Activated CD4-positive, CD25-positive, alpha-beta regulatory T cell treated with anti-CD3 and anti-CD28 coated beads, Interleukin-2, amount 50 U/mL, for 24 hours (primary cell): ENCODE results near the gene EXOC6B.

ENCODE experiments used
- ATAC-seq, 2 donors: fragments of 150-1000 bp; cut with Tn5 transposase; one replicate each; pipeline ENCODE4 v1.10.0; 2021; ENCODE audit warnings: mild to moderate bottlenecking in 1 of 2, moderate library complexity in 1 of 2

Gene EXOC6B

DNA sequence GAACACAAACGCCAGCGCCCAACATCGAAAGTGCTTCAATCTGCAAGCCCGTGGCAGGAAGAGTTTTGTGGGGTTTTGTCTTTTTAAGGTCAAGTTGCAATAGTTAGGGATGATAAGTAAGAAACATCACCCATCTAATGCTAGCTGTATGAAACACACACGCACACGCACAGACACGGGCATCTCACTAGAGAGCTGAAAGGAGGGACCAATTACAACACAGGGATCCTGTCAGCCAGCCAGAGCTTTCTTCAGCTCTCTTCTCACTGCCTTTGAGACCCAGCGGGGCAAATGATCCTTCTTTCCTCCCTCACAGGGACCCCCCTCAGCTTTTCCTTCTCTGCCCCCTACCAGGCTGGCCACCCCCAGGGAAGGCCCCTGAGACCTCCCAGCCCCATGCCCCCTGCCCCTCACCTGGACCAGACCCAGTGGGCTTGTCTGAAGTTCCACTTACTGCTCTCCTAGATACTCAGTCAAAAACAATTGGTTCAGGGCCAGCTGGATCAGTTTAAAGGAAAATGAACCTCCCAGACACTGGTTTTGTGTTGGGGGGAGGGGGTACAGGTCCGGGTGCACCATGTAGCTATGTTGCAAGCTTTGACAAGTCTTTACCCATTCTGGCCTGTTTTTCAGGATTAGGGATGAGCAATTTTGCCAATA lies 696.0 kb downstream of the EXOC6B start:
- ATAC-seq = no peak

DNA sequence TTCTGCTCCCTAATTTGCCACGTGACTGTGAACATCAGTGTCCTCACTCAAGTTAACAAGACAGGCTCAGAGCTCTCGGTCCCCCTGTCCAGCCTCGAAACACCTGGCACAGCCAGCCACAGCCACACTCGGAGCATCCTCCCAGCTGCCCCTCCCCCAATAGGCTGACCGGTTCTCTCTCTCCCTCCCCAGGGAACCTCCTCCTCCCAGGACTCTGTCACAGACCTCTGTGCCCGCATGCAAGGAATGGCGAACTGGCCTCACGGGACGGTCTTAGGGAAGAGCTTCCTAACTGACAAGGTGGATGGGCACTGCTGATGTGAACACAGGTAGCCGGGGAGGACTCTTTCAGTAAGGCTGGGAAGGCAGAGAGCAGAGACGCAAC lies 697.0 kb downstream of the EXOC6B start:
- no peak for ATAC-seq

DNA sequence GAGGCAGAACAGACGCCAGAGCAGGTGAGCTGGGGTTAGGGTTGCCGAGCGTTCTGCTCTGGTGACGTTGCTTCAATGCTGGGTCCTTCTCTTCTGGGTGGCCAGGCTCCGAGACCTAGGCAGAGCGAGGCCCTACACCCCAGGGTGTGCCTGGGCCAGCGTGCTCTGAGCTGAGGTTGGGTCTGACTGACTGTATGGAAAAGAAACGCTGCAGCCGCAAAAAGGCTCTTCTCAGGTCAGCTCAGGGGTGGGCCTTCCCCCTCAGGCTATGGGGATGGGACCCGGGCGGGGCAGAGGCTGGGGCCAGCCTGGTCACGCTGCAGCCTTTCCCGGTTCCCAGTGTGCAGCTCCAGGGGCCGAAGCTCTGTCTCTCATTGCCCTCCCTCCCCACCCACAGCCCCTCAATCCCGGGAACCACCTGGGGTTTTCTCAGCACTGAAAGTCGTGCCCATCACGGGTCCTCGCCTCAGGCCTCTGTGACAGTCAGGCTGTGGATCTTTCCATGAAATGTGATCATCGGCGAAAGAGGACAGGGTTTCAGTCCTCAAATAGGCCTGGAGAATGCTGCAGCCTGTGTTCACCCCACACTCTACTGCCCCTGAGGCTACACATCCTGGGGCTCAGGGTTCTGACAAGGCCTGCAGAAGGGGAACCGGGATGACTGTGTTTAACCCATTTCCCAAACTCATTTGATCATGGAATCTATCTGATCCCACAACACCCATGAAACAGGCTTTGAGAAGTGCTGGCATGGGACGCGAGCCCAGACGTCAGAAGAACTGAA lies 697.6 kb downstream of the EXOC6B start:
- no peak for ATAC-seq

DNA sequence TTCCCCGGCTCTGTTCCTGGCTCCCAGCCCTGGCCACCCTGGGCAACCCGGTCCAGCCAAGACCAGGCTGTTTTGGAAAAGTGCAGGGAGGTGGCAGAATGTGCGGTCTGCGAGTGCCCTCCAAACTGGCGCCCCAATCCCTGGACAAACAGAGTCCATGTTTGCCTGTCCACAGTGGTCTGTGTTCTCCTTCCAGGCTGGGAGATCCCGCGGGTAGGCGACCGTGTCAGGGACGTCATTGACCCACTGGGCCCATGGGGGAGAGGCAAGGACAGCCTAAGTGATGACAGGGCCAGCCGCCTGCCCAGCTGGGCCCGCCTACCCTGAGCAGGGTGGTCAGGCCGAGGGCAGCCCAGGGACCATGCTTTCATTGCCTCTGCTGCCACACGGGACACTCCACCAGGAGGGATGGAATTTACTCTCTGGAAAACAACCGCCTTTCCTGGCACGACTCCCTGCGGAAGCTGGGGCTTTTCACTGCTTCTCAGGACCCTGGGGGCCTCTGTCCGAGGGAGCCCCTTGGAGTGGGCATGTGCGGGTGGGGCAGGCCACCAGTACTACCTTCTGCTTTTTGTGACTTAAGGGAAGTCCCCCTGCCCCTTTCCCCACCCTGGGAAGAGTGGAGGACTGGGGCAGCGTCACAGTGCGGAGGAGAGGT lies 698.3 kb downstream of the EXOC6B start:
- no peak for ATAC-seq

DNA sequence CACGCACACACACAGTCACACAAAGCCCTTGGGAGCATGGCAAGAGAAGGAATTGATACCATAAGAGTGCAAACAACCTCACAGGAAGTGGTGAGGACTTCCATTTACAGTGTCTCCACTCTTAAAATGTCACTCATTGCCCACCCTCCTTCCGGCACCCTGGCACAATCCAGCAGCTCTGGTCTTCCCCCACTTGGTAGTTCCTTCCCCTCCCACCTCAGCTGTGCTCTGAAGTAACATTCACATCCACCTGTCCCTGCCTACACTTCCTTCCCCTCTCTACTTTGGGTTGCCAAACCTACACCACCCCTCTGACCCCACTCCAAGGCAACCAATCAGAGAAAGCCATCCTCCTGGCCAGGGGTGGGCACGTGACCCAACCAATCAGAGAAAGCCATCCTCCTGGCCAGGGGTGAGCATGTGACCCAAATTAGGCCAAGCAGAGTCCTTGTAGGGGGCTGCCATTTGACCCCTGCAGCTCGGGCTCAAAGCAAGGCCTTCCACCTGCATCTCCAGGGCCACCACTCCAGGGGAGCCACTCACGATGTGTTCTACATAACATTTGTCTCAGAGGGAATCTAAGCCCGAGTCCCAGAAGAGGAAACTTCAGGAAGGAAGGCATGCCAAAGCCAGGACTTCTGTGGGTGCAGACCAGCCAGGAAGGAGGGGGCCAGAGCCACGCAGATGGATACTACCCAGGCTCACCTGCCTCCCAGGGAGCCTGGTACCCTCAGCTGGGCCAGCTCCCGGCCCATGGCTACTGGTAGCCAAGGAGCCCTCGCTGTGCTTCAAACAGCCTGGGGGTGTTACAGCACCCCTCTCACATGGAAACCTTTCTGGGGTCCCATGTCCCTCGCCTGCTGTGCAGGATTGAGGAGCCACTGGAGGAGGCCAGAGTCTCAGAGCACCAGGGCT lies 699.4 kb downstream of the EXOC6B start:
- ATAC-seq = no peak
